MM.1S (cell line): Measurements from ENCODE around the gene CERKL.

ENCODE experiments used
- DNase-seq: peaks from one replicate; pipeline ENCODE4 v3.0.0-alpha.2; 2015
- H2AFZ ChIP-seq: fragments of 300-600 bp; sonication (generic); 2 replicates; pipeline ENCODE4 v1.6.0; 2016; ENCODE audit warnings: antibody characterized with exemption, low read length
- H3F3A ChIP-seq: fragments of 300-600 bp; sonication (generic); 2 replicates; pipeline ENCODE4 v1.6.1; 2016; ENCODE audit warnings: mild to moderate bottlenecking, antibody characterized with exemption, low read length, moderate library complexity, mixed read lengths; ENCODE audit not compliant: insufficient read depth
- H3K27ac ChIP-seq: fragments of 300-600 bp; sonication (generic); 2 replicates; pipeline ENCODE4 v1.5.1; 2016; ENCODE audit warnings: mild to moderate bottlenecking, low read length
- H3K27me3 ChIP-seq: fragments of 300-600 bp; sonication (generic); replicated peaks from 2 replicates; pipeline ENCODE4 v1.6.0; 2016; ENCODE audit warnings: low read length; ENCODE audit not compliant: insufficient read depth
- H3K36me3 ChIP-seq: fragments of 300-600 bp; sonication (generic); replicated peaks from 2 replicates; pipeline ENCODE4 v1.6.1; 2016; ENCODE audit warnings: mild to moderate bottlenecking, low read length, mixed read lengths; ENCODE audit not compliant: insufficient read depth
- H3K4me1 ChIP-seq: fragments of 300-600 bp; sonication (generic); 2 replicates; pipeline ENCODE4 v1.6.1; 2016; ENCODE audit warnings: low read length, mixed read lengths
- H3K4me2 ChIP-seq: fragments of 300-600 bp; sonication (generic); 2 replicates; pipeline ENCODE4 v1.6.0; 2016; ENCODE audit warnings: low read depth, low read length
- H3K4me3 ChIP-seq: fragments of 300-600 bp; sonication (generic); 2 replicates; pipeline ENCODE4 v1.5.1; 2016; ENCODE audit warnings: low read length, mixed read lengths
- H3K79me2 ChIP-seq: fragments of 300-600 bp; sonication (generic); 2 replicates; pipeline ENCODE4 v1.6.1; 2016; ENCODE audit warnings: mixed run types, low read length, mixed read lengths
- H3K9ac ChIP-seq: fragments of 300-600 bp; sonication (generic); 2 replicates; pipeline ENCODE4 v1.6.1; 2016; ENCODE audit warnings: low read length, mixed read lengths
- H3K9me2 ChIP-seq: fragments of 300-600 bp; sonication (generic); replicated peaks from 2 replicates; pipeline ENCODE4 v1.6.1; 2016; ENCODE audit warnings: mild to moderate bottlenecking, low read length, mixed read lengths; ENCODE audit not compliant: insufficient read depth
- H3K9me3 ChIP-seq: fragments of 300-600 bp; sonication (generic); replicated peaks from 2 replicates; pipeline ENCODE4 v1.6.1; 2016; ENCODE audit warnings: mild to moderate bottlenecking, low read length, mixed read lengths; ENCODE audit not compliant: insufficient read depth
- H4K20me1 ChIP-seq: fragments of 300-600 bp; sonication (generic); 2 replicates; pipeline ENCODE4 v1.6.1; 2016; ENCODE audit warnings: mild to moderate bottlenecking, low read length, moderate library complexity, mixed read lengths; ENCODE audit not compliant: insufficient read depth
- CTCF ChIP-seq: fragments of 300-600 bp; sonication (generic); IDR thresholded peaks from 2 replicates; pipeline ENCODE4 v1.5.1; 2016; ENCODE audit warnings: antibody characterized with exemption, low read length, mixed read lengths
- EZH2 ChIP-seq: fragments of 300-600 bp; sonication (generic); optimal IDR thresholded peaks from 2 replicates; pipeline ENCODE3; 2017; ENCODE audit warnings: low read depth, mild to moderate bottlenecking, antibody characterized with exemption, low read length, mixed read lengths
- EZH2phosphoT487 ChIP-seq: fragments of 300-600 bp; sonication (generic); IDR thresholded peaks from 2 replicates; pipeline ENCODE4 v1.6.1; 2018; ENCODE audit warnings: antibody characterized with exemption, low read length

The CERKL gene

GRCh38 chr2:181680937-181681811 is 24.3 kb upstream of the CERKL start:
- H3K4me1 ChIP-seq = no peaks in the 10 kb centered on the region
- no peak overlapping the region for H3K9ac ChIP-seq
- TF ChIP-seq EZH2 (no peak), CTCF (no peak), EZH2phosphoT487 (no peak)
- H2AFZ ChIP-seq = no peak overlapping the region
- H3F3A ChIP-seq = no peaks in the 10 kb centered on the region
- H3K27ac ChIP-seq = no peak overlapping the region
- H3K9me3 ChIP-seq = no peaks in the 10 kb centered on the region
- no peaks in the 10 kb centered on the region for H3K36me3 ChIP-seq
- no peaks in the 10 kb centered on the region for H3K79me2 ChIP-seq
- no peak for DNase-seq
- peaks cover 24% of the 10 kb centered on the region for H3K27me3 ChIP-seq
- H3K4me3 ChIP-seq = no peak overlapping the region
- H3K4me2 ChIP-seq = no peak overlapping the region
- no peaks in the 10 kb centered on the region for H3K9me2 ChIP-seq
- no peaks in the 10 kb centered on the region for H4K20me1 ChIP-seq

GRCh38 chr2:181680055-181680936 is 23.4 kb upstream of the CERKL start, which contains the start of gene NEUROD1:
Gene NEUROD1, minus strand, starts transcription at chr2:181680517. Its CDS starts 1,657 bp downstream, at chr2:181678860.
- Histone ChIP-seq H3K79me2 (no peaks in the 10 kb centered on the region), H2AFZ (no peak within 1 kb of the TSS), H3K36me3 (no peaks in the 10 kb centered on the region), H4K20me1 (no peaks in the 10 kb centered on the region), H3K27ac (no peak within 1 kb of the TSS), H3K4me2 (no peak within 1 kb of the TSS), H3K9ac (no peak within 1 kb of the TSS), H3F3A (no peaks in the 10 kb centered on the region), H3K4me3 (no peak within 1 kb of the TSS), H3K27me3 (peaks cover 24% of the 10 kb centered on the region), H3K9me2 (no peaks in the 10 kb centered on the region), H3K9me3 (no peaks in the 10 kb centered on the region), H3K4me1 (no peaks in the 10 kb centered on the region)
- no peak for TF ChIP-seq EZH2
- no peak for TF ChIP-seq EZH2phosphoT487
- TF ChIP-seq CTCF = no peak
- DNase-seq = no peak

DNA sequence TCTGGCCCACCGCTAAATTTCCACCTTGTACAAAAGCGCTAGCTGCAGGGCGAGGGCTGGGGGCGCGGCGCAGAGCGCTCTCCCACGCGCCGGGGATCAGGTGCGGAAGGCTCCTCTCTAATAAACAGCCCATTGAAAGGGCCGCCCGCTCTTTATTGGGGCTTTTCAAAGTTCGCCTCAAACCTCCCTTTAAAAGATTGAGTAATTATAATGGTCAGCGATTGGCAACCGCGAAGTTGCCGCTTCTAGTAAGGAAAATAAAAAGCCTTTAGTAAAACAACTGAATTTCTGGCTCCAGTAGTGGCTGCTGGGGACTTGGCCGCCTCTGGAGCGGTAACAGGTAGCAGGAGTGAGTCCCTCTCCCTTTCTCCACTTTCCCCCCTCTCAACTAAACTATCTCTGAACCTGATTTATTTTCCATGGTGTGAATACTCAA is 22.7 kb upstream of the CERKL start:
- Histone ChIP-seq H4K20me1 (no peaks in the 10 kb centered on the region), H3K9me3 (no peaks in the 10 kb centered on the region), H3K9ac (no peak overlapping the region), H3K27me3 (peaks cover 24% of the 10 kb centered on the region), H2AFZ (no peak overlapping the region), H3K4me2 (no peak overlapping the region), H3F3A (no peaks in the 10 kb centered on the region), H3K4me1 (no peaks in the 10 kb centered on the region), H3K36me3 (no peaks in the 10 kb centered on the region), H3K4me3 (no peak overlapping the region), H3K9me2 (no peaks in the 10 kb centered on the region), H3K27ac (no peak overlapping the region), H3K79me2 (no peaks in the 10 kb centered on the region)
- TF ChIP-seq CTCF = no peak
- TF ChIP-seq EZH2phosphoT487 = no peak
- no peak for TF ChIP-seq EZH2
- no peak for DNase-seq
